ENCODE measurements around the gene ITGA8. TPM values are rescaled to one million over a fixed set of nuclear protein-coding genes. Genes with fewer than 3 reads are reported as not detected.

The ITGA8 gene
- total and polyA plus RNA-seq, 9 of the 15 experiments (the other 6 are each of a cell fraction or from before 2014, with no cell fraction given), result 0.01 to 0.07 (median 0.04) TPM; not detected in 5

DNA sequence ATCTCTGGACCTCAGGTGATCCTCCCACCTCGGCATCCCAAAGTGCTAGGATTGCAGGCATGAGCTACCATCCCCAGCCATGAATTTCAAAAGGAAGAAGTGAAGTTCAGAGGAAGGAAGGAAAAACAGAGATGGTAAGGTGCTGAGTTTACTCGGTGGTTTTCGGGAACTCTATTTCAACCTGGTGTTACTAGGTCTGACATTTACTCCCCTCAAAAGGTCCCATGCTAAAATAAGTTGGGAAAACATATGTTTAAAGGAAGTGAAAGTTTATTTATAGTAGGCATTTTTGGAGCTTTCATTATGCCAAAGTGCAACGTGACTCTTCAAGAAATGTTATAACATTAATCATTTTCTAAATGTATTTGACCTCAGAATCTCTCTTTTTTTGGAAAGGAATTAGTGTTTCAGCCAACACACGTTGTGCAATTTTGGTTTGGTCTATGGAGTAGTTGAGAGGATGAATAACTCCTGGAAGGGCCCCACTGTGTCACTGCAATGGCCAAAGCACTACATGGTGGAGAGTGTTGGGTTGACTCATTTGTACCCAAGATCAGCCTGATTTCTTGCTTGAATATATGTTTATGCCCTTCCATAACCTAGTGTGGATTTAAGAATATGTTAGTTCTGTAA is 233.9 kb downstream of the ITGA8 start (continued):
- TF ChIP-seq COPS2 (conservative IDR thresholded peaks at IDR 0.05) (no peak), CEBPB (tag; IDR thresholded peaks at IDR 0.05) (peak; percentile 97), RAD21 (CRISPR knock-in tag; conservative IDR thresholded peaks at IDR 0.05 in 1 of 2, IDR thresholded peaks at IDR 0.05 in 1 of 2) (0 out of 4 replicates have a peak, but pooled peaks of 1 of the 2 experiments have one; percentile 3), NFATC3 (IDR thresholded peaks at IDR 0.05) (no peak), EZH2 (IDR thresholded peaks at IDR 0.05; ENCODE audit: borderline replicate concordance, low read depth, low read length) (no peak), GATAD2B (IDR thresholded peaks at IDR 0.05; ENCODE audit: borderline replicate concordance) (no peak)
- TF ChIP-seq, protein P1, sequence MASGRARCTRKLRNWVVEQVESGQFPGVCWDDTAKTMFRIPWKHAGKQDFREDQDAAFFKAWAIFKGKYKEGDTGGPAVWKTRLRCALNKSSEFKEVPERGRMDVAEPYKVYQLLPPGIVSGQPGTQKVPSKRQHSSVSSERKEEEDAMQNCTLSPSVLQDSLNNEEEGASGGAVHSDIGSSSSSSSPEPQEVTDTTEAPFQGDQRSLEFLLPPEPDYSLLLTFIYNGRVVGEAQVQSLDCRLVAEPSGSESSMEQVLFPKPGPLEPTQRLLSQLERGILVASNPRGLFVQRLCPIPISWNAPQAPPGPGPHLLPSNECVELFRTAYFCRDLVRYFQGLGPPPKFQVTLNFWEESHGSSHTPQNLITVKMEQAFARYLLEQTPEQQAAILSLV (tag; IDR thresholded peaks at IDR 0.05), result 0 out of 2 replicates have a peak, but pooled peaks have one; percentile 42

DNA sequence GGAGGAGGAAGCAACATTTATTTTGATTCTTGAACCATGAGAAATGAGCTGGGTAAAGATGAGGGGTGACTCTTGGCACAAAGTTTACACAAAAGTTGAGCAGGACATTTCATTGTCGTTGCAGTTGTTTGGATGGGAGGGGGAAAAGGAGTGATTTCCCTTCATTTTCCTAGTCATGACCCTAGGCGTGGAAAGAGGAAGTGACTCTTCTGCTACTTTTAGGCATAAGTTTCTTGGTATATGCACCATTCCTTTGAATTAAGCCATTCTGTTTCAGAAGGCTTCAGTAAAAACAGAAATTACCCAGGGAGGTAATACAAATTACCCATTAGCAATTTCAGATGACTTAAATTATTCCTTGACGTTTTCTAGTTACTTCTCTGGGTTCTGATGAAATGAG is 234.7 kb downstream of the ITGA8 start:
- Histone ChIP-seq H3K4me1 (replicated peaks in 1 of 2; ENCODE audit: control insufficient read depth in 2 of 2, insufficient read depth in 2 of 2, low read length in 2 of 2) (peaks cover 13 to 44% of the 10 kb centered on the region in 2 experiments), H3K79me2 (ENCODE audit: control insufficient read depth, insufficient read depth, low read length) (no peaks in the 10 kb centered on the region), H4K20me1 (replicated peaks; ENCODE audit: control insufficient read depth, insufficient read depth, low read length) (no peaks in the 10 kb centered on the region), H3K4me2 (ENCODE audit: insufficient read depth, low read length) (no peak overlapping the region), H3K9me1 (ENCODE audit: control insufficient read depth, insufficient read depth, low read length) (no peaks in the 10 kb centered on the region), H3K9ac (ENCODE audit: insufficient read depth in 1 of 2, low read depth in 2 of 2, low read length in 2 of 2) (no peak overlapping the region), H3K4me3 (no peak overlapping the region), H2AFZ (ENCODE audit: low read depth, low read length) (peak overlapping the region; percentile 66), H3K27me3 (ENCODE audit: control insufficient read depth in 2 of 2, insufficient read depth in 2 of 2, low read length in 2 of 2) (no peaks in the 10 kb centered on the region), H3K27ac (ENCODE audit: extremely low read depth, low read depth, low read length) (no peak overlapping the region), H3K9me3 (replicated peaks; ENCODE audit: control insufficient read depth, insufficient read depth, low read depth, low read length) (no peaks in the 10 kb centered on the region), H3K36me3 (ENCODE audit: control insufficient read depth, insufficient read depth, low read length) (no peaks in the 10 kb centered on the region)
- no peak for DNase-seq (ENCODE audit: extremely low read depth in 1 of 4, low spot score in 3 of 4)
- FAIRE-seq, result no peak
- WGBS (ENCODE audit: insufficient coverage, low coverage, missing lambda C conversion rate), result 10% methylated on average over 3 of the region's 3 CpGs
- intact Hi-C loops (cut with micrococcal nuclease) (no loop called here), in situ Hi-C loops (cut with MboI) (no loop called here)
- no TSS peak for BruUV-seq (replicated peaks)
- CTCF ChIA-PET (ENCODE audit: low intra/inter-chr PET ratio), result no interaction called here
- no peak for ATAC-seq
- POLR2A ChIA-PET, result interaction anchor here (0.6 kb wide), 1 partner anchor 19 kb away, joined by 3 read pairs; no protein-coding TSS in a partner anchor
- TF ChIP-seq, protein P2, sequence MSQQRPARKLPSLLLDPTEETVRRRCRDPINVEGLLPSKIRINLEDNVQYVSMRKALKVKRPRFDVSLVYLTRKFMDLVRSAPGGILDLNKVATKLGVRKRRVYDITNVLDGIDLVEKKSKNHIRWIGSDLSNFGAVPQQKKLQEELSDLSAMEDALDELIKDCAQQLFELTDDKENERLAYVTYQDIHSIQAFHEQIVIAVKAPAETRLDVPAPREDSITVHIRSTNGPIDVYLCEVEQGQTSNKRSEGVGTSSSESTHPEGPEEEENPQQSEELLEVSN (IDR thresholded peaks at IDR 0.05; ENCODE audit: borderline replicate concordance in 1 of 2, extremely low read depth in 1 of 2, insufficient read depth in 1 of 2, insufficient read length in 1 of 2, low read depth in 1 of 2, low read length in 1 of 2, poor library complexity in 1 of 2, severe bottlenecking in 1 of 2), result no peak
- TF ChIP-seq, protein P3, sequence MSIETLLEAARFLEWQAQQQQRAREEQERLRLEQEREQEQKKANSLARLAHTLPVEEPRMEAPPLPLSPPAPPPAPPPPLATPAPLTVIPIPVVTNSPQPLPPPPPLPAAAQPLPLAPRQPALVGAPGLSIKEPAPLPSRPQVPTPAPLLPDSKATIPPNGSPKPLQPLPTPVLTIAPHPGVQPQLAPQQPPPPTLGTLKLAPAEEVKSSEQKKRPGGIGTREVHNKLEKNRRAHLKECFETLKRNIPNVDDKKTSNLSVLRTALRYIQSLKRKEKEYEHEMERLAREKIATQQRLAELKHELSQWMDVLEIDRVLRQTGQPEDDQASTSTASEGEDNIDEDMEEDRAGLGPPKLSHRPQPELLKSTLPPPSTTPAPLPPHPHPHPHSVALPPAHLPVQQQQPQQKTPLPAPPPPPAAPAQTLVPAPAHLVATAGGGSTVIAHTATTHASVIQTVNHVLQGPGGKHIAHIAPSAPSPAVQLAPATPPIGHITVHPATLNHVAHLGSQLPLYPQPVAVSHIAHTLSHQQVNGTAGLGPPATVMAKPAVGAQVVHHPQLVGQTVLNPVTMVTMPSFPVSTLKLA (conservative IDR thresholded peaks at IDR 0.05), result no peak
- TF ChIP-seq NFE2 (IDR thresholded peaks at IDR 0.05; ENCODE audit: low read depth) (0 out of 2 replicates have a peak, but pooled peaks have one; percentile 8), RBM39 (optimal IDR thresholded peaks at IDR 0.05; ENCODE audit: low read depth, low read length) (no peak), SRF (CRISPR knock-in tag; IDR thresholded peaks at IDR 0.05) (0 out of 4 replicates have a peak, but pooled peaks of 1 of the 2 experiments have one; percentile 41), PHTF2 (CRISPR knock-in tag; IDR thresholded peaks at IDR 0.05) (no peak), SRSF3 (IDR thresholded peaks at IDR 0.05; ENCODE audit: insufficient read depth, low read length) (no peak)
- TF ChIP-seq, protein P4, sequence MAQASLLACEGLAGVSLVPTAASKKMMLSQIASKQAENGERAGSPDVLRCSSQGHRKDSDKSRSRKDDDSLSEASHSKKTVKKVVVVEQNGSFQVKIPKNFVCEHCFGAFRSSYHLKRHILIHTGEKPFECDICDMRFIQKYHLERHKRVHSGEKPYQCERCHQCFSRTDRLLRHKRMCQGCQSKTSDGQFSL (CRISPR knock-in tag; IDR thresholded peaks at IDR 0.05), result no peak
- TF ChIP-seq, protein P4 (tag; IDR thresholded peaks at IDR 0.05), result no peak
